HL-60 (cell line): ENCODE measurements around the gene EPHA4.

Experiments used
- DNase-seq, 2 experiments: peaks; one replicate each; pipeline ENCODE4 v3.0.0-alpha.2; 2010 to 2020; ENCODE audit warnings: low read depth in 1 of 2, low spot score in 1 of 2
- H3K27ac ChIP-seq: fragments of 250-450 bp; sonication (Bioruptor Pico); replicated peaks from 2 replicates; pipeline ENCODE4 v1.5.1; 2020; ENCODE audit warnings: mild to moderate bottlenecking, moderate library complexity
- H3K27me3 ChIP-seq: fragments of 250-450 bp; sonication (Bioruptor Pico); 2 replicates; pipeline ENCODE4 v1.5.1; 2021; ENCODE audit warnings: mild to moderate bottlenecking, moderate library complexity; ENCODE audit not compliant: insufficient read depth, poor library complexity, severe bottlenecking
- H3K4me3 ChIP-seq: replicated peaks from 2 replicates; pipeline ENCODE4 v1.5.1; 2011; ENCODE audit warnings: mild to moderate bottlenecking, control low read depth, low read length; ENCODE audit not compliant: insufficient read depth
- CTCF ChIP-seq: IDR thresholded peaks from one replicate; pipeline ENCODE4 v1.5.1; 2011; ENCODE audit warnings: low read length, control low read depth, inconsistent platforms; ENCODE audit not compliant: insufficient read depth
- GABPA ChIP-seq: IDR thresholded peaks from 2 replicates; pipeline ENCODE4 v1.6.1; 2012; ENCODE audit warnings: low read depth
- POLR2AphosphoS5 ChIP-seq: IDR thresholded peaks from 2 replicates; pipeline ENCODE4 v1.6.1; 2012; ENCODE audit warnings: low read depth
- REST ChIP-seq: IDR thresholded peaks from 2 replicates; pipeline ENCODE4 v1.6.1; 2012; ENCODE audit warnings: low read depth; ENCODE audit not compliant: insufficient replicate concordance
- SPI1 ChIP-seq: IDR thresholded peaks from 2 replicates; pipeline ENCODE4 v1.6.1; 2012; ENCODE audit warnings: low read depth, mild to moderate bottlenecking, borderline replicate concordance
- long read RNA-seq: library from polyadenylated mRNA; unstranded; transcript quantifications from one replicate; pipeline ENCODE4 v2.0.0, GENCODE V29; 2020

EPHA4 gene
- long read RNA-seq: 0 reads

- Histone ChIP-seq H3K27ac (no peak within 1 kb of the TSS), H3K4me3 (peak within 1 kb of the TSS; percentile 15), H3K27me3 (peaks cover 55% of the 10 kb centered on the region)
- no peak for DNase-seq
- TF ChIP-seq POLR2AphosphoS5 (no peak), GABPA (no peak), CTCF (no peak), SPI1 (no peak), REST (no peak)
Observed at GRCh38 chr2:221572219-221572820, at the start of gene EPHA4. Gene EPHA4, minus strand, starts transcription at chr2:221572304. Its CDS starts 56 bp downstream, at chr2:221572248.

- no peak overlapping the region for H3K27ac ChIP-seq
- no peak for TF ChIP-seq GABPA
- no peak for TF ChIP-seq CTCF
- no peak for DNase-seq
- no peaks in the 10 kb centered on the region for H3K27me3 ChIP-seq
- H3K4me3 ChIP-seq: no peak overlapping the region
Observed at GRCh38 chr2:221618007-221618406, 45.9 kb upstream of the EPHA4 start.

- no peak for DNase-seq
- TF ChIP-seq REST: no peak
- no peak overlapping the region for H3K27ac ChIP-seq
- no peak overlapping the region for H3K4me3 ChIP-seq
- H3K27me3 ChIP-seq: no peaks in the 10 kb centered on the region
Observed at GRCh38 chr2:221616561-221616960, 44.5 kb upstream of the EPHA4 start.

- H3K4me3 ChIP-seq: no peak overlapping the region
- no peaks in the 10 kb centered on the region for H3K27me3 ChIP-seq
- DNase-seq: no peak
- no peak for TF ChIP-seq SPI1
- TF ChIP-seq REST: no peak
- TF ChIP-seq CTCF: no peak
- no peak for TF ChIP-seq POLR2AphosphoS5
- no peak for TF ChIP-seq GABPA
- no peak overlapping the region for H3K27ac ChIP-seq
Observed at GRCh38 chr2:221614274-221614673, 42.2 kb upstream of the EPHA4 start.
